T1000 (cell line): ENCODE measurements around the gene CXCL16.

Source experiments
- DNase-seq: peaks from one replicate; lab custom pipeline; 2025; ENCODE audit warnings: mixed read lengths; lab: John Stamatoyannopoulos, UW

CXCL16 gene

DNA sequence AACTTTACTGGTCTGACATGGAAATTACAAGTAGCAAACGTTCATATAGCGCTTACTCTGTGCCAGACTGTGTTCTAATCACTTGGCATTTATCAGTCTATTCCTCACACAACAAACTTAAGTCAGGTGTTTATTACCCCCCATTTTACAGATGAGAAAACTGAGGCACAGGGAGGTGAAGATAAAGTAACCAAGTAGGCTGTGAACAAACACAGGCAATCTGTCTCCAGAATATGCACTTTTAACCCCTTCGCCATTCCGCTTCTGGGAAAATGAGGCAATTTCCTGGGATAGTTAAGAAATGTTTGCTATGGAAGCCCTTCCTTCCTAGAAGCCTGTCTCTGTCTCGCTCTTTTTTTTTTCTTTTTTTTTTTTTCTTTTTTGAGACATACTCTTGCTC lies 12.2 kb upstream of the CXCL16 start:
- no peak for DNase-seq

DNA sequence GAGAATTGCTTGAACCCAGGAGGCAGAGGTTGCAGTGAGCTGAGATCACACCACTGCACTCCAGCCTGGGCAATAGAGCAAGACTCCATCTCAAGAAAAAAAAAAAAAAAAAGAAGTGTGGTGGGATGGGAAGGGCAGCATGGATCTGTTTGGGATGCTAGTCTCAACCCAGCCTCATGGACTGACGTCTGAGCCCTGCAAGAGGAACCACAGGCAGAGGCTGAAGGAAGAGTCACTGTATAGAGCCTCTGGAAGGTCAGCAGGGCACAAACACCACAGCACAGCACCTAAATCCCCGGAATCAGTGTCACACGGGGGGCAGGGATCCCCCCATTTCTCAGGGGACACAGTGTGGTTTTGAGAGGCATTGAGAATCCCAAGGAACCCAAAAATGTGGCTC lies 10.9 kb upstream of the CXCL16 start:
- no peak for DNase-seq

DNA sequence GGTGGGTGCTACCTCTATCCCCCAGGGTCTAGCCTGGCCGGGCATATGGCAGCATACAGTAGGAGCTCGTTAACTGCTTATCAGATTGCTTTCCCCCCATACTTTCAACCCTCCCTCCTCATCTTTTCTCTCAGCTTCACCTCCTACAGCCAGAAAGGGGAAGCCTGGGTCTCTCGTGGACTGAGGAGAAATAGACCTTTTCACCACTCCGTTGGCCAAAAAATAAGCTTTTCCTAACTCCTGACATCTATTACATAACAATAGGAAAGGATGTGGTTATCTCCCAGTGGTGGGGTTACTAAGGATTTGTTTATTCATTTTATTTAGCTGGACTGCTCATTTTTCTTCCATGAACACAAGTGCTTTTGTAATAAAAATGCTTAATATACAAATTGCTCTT lies 9.0 kb upstream of the CXCL16 start:
- DNase-seq, result no peak

DNA sequence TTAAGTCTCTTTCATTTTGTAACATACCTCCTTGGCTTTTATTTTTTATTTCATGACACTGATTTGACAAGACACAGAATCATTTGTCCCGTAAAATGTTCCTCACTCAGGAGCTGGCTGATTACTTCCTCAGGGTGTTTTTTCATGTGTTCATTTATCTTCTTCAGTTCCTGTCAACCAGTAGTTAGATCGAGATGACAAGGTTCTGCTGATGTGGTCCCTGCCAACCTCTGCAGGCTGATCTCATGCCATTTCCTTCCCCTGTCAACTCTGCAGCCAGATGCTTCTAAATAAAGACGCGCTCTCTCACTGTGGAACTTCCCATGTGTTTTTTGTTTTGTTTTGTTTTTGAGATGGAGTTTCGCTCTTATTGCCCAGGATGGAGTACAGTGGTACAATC lies 8.1 kb upstream of the CXCL16 start:
- no peak for DNase-seq

DNA sequence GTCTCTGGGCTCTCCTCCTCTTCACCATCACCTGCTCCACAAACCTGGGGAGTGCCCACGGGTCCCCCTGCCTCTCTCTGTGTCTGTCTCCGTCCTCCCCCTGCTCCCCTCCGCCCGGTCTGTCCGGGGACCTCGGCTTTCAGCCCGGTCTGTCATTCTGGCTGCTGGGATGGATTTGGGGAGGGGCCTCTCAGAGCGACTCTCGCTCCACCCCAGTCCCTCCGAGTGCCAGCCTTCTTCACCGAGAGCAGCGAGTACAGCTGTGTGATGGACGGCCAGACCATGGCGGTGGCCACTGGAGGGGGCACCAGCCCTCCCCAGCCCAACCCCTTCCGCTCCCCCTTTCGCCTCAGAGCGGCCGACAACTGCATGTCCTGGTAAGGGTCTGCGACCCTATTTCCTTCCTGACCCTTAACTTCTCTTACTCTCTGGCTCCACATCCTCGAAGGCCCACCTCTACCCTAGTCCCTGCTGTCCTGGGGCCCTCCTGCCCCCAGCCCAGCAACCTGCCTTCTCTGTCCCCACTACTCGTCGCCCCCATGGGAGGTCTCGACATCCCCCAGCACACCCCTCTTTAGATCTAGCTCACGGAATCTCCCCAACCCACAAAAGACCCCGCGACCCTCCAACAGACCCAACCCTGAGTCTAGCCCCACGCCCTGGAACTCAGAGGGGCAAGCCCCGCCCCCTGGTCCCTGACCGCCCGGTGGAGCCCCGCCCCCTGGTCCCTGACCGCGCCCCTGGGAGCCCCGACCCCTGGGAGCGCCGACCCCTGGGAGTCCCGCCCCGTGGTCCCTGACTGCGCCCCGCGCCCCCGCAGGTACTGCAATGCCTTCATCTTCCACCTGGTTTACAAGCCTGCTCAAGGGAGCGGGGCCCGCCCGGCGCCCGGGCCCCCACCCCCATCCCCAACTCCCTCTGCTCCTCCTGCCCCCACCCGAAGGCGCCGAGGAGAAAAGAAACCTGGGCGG lies 5.6 kb upstream of the CXCL16 start:
- no peak for DNase-seq

DNA sequence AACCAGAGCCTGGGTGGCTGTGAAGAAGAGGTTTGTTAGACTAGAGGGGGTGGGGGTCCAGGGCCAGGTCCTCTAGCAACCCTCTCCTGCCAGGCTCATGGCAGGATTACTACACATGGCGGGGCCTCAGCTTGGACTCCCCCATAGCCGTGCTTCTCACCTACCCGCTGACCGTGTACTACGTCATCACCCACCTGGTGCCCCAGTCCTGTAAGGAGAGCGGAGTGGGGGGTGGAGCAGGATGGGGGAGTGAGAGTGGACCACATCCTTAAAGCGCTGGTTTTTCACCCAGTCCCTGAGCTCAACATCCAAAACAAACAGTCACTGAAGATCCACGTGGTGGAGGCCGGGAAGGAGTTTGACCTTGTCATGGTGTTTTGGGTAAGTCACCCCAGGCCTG lies 4.2 kb upstream of the CXCL16 start:
- no peak for DNase-seq

DNA sequence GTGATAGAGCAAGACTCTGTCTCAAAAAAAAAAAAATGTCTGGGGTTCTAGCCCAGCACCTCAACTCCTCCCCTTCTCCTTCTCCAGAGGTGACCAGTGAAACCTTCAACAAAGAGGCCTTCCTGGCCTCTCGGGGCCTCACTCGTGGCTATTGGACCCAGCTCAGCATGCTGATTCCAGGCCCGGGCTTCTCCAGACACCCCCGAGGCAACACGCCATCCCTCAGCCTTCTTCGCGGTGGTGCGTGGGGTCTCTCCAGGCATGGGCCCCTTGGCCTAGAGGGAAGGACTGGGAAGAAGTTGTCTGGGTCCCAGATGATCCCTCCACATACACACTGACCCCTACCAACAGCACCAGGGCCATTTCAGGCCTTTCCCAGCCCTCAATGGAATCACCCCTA lies 3.5 kb upstream of the CXCL16 start:
- no peak for DNase-seq

DNA sequence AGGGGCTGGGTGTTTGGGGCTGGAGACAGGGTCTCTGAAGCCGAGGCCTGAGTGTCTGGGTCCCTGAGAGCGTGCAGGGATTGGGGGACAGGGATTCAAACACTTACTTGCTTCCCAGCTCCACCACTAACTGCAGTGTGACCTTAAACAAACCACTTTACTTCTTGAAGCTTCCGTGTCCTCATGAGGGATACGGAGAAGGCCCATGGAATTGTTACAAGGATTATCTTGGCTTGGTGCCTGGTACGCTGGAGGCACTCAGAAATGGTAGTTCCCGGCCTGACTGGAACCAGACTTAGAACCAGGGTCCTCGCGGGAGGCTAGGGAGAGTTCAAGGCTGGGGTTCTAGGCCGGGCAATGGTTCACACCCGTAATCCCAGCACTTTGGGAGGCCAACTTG lies 2.9 kb upstream of the CXCL16 start:
- no peak for DNase-seq

DNA sequence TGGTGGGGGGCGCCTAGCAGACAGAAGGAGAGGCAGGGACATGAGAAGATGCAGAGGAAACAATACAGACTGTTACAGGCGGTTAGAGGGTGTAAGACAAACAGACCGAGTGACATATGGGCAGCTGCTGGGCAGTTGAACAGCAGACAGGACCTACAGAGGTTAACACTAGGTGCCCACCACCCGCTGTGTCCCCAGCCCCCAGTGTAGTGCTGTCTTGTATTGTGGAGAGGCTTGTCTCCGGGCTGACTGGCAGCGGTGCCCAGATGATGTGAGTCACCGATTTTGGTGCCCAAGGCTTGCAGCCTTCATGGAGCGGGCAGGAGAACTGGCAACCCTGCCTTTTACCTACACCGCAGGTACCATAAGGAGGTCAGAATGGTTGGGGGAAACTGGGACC lies 2.4 kb upstream of the CXCL16 start:
- DNase-seq, result no peak

DNA sequence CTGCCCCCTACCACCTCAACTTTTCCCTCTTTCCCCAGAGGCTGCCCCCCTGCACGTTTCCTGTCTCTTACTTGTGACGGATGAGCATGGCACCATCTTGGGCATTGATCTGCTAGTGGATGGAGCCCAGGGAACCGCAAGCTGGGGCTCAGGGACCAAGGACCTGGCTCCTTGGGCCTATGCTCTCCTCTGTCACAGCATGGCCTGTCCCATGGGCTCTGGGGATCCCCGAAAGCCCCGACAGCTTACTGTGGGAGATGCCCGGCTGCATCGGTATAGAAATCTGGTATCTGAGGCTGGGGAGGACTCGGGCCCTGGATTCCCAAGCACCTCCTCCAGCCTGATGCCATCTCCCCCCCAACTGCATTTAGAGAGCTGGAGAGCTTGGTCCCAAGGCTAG lies 1.8 kb upstream of the CXCL16 start:
- no peak for DNase-seq

DNA sequence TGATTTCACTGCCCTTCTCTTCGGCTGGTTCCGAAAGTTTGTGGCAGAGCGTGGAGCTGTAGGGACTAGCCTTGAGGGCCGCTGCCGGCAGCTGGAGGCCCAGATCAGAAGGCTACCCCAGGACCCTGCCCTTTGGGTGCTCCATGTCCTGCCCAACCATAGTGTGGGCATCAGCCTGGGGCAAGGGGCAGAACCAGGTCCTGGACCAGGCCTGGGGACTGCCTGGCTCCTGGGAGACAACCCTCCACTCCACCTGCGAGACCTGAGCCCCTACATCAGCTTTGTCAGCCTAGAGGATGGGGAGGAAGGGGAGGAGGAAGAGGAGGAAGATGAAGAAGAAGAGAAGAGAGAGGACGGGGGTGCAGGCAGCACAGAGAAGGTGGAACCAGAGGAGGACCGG lies 856 bp upstream of the CXCL16 start:
- DNase-seq, result no peak

DNA sequence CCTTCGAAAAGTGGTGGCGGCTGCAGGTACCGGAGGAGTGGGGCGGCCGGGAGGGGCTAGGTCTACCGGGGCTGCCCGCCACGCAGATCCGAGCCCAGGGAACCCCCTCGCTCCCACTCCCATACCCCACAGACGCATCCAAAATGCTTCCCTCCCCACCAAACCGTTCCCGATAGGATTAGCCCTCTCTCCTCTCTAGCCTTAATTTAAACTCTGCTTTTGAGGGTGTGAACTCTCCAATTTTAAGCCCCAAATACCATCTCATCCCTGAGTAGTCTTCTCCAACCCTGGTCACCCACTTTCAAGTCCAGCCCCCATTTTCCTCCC lies 260 bp upstream of the CXCL16 start:
- DNase-seq, result no peak

DNA sequence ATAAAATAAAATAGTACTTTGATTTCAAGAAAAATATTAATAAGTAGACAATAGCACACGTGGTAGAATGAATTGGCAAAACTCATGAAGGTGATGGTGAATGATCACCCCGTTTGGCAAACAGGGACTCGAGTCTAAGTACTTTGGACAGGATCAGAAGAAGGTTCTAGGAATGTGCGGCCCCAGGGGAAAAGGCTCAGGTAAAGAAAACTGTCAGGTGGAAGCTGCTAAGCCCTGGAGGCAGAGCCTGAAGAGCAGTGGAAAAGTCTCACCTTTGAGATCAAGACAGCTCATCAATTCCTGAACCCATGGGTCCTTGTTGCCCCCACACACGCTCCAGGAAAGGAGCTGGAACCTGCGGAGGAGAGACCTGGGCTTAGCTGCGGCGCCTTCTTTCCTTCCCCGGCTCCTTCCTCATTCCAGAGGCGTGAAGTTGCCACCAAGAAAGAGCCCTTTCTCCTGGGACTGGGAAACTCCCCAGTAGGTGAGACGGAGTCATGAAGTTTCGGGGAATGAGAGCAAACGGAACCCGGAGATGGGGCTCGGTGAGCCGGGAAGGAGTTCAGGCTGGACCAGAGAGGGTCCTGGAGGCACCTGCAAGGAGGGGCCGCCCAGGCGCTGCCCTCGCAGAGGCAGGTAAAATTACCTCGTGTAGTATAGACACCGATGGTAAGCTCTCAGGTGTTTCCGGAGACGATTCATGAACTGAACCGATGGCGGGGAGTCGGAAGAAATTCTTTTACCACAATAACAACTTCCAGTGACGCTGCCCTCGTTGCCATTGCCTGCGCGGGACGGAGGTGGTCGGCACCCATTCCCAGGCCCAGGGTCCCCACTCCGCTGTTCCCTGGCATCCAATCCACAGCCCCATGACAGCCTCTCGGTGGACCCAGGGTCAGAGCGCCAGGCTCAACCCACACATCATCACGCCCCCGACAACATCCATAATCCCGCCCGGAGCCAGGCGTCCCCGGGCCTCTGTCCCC lies 1.3 kb downstream of the CXCL16 start:
- no peak for DNase-seq

DNA sequence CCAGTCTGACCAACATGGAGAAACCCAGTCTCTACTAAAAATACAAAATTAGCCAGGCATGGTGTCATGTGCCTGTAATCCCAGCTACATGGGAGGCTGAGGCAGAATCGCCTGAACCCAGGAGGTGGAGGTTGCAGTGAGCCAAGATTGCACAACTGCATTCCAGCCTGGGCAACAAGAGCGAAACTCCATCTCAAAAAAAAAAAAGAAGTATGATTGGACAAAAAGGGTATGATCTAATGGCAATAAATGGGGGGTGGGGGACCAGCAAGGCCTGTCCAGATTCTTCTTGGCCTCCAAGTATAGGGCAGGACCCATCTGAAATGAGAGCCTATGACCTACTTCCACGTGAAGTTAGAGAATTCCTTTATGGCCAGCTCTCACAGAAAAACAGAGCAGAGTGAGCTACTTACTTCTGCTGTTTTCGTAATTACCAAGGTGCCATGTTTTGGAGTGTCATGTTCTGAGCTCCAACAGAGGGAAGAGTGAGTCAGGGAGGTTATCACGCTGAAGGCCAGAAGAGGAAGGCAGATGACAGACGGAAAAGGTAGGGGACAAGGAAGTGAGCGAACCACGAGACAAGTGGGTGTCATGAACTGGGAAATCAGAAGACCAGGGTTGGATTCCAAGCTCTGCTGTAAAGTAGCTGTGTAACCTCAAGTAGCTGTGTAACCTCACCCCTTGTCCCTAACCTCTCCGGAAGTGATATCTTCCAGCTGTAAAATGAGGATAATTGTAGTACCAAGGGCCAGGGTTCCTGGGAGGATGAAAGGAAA lies 3.7 kb downstream of the CXCL16 start:
- DNase-seq, result no peak

DNA sequence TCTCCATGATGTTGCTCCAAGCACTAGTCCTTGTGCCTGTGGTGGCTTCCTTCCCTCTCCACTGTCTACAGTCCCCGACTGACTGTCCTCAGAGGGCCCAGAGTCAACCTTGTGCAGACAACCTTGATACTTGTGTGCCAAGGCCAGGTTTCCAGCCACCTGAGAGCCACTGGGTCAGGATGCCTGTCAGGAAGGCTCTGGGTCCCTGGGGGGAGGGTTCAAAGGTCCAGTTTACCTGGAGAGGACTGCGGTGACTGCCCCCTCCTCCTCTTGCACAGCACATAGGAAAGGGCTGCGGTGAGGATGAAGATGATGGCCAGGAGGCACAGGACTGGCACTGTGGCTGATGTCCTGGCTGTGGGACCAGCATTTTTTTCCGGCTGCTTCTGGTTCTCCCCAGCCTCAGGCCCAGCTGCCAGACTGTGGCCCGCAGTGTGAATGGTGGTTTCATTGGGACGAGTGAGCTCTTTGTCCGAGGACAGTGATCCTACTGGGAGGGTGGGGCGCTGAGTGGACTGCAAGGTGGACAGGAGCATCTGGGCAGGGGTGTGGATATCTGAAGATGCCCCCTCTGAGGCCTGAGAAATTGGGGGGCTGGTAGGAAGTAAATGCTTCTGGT lies 4.8 kb downstream of the CXCL16 start:
- no peak for DNase-seq

DNA sequence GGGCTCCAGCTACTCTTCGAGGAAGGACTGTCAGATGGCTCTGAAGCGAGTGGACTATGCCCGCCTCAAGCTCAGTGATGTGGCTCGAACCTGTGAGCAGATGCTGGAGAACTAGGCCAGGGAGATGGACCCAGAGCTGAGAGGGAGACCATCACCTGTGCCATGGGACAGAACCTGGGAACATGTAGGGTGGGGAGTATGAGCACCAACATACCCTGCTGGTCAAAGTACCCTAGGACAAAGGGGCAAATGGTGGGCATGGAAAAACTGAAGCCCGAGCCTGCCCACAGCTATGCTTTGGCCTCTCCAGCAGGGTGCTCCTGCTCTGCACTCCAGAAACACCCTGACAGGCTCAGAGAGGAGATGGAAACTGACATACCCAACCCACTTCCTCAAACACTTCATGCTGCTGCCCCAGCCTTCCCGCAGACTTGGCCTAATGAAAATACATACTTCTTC lies 6.6 kb downstream of the CXCL16 start:
- DNase-seq, result no peak

DNA sequence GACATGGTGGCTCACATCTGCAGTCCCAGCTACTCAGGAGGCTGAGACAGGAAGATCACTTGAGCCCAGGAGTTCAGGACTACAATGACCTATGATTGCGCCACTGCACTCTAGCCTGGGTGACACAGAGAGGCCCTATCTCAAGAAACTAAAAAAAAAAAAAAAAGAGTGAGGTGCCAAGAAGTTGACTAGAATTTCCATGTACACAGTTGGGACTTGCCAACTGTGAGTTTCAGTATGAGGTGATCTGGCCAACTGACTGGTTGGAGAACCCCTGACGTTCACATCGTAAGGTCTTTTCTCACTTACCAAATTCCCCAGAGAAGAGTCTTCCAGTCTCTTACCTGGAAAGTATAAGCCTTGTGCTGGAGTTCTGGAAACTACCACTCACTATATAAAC lies 11.6 kb downstream of the CXCL16 start:
- DNase-seq, result no peak

DNA sequence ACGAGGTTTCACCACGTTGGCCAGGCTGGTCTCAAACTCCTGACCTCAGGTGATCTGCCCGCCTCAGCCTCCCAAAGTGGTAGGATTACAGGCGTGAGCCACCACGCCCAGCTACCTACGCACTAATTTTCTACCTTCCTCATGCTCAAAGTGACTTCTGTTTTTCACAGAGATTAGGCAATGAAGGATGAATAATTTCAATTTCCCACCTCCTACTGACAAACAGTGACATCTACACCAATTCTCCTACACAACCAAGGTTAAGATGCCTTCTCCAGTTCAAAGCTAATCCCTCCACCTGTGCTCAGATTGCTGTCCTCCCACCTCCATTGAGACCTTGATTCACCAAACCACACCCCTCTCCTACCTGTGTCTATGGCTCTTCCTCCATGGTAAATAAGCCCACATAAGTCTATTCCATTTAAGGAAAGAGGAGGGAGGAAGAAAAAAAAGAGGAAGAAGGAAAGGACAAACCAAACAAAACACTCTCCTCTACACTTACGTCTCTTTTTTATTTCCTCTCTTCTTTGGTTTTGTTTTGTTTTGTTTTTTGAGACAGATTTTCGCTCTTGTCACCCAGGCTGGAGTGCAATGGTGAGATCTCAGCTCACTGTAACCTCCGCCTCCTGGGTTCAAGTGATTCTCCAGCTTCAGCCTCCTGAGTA lies 13.9 kb downstream of the CXCL16 start:
- DNase-seq, result no peak

DNA sequence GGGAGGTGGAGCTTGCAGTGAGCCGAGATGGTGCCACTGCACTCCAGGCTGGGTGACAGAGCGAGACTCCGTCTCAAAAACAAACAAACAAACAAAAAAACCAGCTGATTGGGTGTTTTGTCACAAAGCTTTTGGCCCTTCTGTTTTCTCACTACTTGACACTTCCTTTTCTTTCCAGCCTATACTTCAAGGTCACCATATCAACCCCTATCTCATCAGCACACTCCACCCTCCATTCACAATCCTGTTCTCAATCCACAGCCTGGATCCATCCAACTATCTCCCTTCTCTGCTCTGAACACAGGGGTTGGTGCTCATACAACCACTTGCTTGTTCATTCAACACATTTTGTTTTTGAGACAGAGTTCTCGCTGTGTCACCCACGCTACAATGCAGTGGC lies 15.1 kb downstream of the CXCL16 start:
- DNase-seq, result no peak

DNA sequence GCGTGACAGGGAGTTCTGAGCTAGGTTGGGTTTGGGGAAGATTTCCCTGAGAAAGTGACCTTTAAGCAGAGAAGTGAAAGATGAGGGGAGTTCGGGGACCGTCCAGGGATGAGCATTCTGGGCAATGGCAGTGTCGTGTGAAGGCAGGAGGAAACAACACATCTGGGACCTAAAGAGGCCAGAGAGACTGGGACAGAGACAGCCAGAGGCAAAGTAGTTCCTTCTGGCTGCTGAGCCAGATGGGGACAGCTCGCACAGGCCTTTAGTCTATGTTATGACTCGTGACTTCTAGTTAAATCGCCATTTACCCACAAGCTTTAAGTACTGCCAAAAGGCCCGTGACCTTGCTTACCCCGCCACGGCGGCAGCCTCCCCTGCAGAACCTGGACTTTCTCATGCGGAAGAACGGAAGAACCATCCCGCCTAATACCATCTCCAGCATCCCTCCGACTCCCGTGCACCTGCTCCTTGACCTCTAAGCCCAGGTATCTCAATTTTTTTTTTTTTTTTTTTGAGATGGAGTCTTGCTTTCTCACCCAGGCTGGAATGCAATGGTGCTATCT lies 17.0 kb downstream of the CXCL16 start:
- DNase-seq, result no peak
